Natural killer cell (primary cell): ENCODE data around the gene CD46. TPM values are rescaled to one million over a fixed set of nuclear protein-coding genes. Genes with fewer than 3 reads are reported as not detected.
A peak's percentile ranks its signal among the peaks of the same experiment; 100 is the strongest.

Source experiments
- ATAC-seq, 3 donors: fragments of 150-1000 bp in 2 of 3; fragments of 200-7000 bp in 1 of 3; cut with Tn5 transposase; 1 replicate in 1 of 3; 2 replicates in 2 of 3; pipeline ENCODE4 v1.10.0; 2021; ENCODE audit warnings: mild to moderate bottlenecking in 2 of 3, moderate library complexity in 2 of 3
- DNase-seq, 2 donors: peaks; one replicate each; pipeline versions ENCODE4 v3.0.0 to v3.0.0-alpha.2; 2013 to 2021; ENCODE audit warnings: mixed read lengths in 1 of 2
- H3K27ac ChIP-seq: one replicate; pipeline ENCODE4 v1.5.1; 2013; ENCODE audit warnings: mild to moderate bottlenecking, low read length
- H3K27me3 ChIP-seq: one replicate; pipeline ENCODE4 v1.6.1; 2013; ENCODE audit warnings: low read length; ENCODE audit not compliant: control insufficient read depth, insufficient read depth
- H3K36me3 ChIP-seq: one replicate; pipeline ENCODE4 v1.6.1; 2013; ENCODE audit warnings: low read length; ENCODE audit not compliant: control insufficient read depth, insufficient read depth
- H3K4me1 ChIP-seq: one replicate; pipeline ENCODE4 v1.6.1; 2013; ENCODE audit warnings: low read length; ENCODE audit not compliant: control insufficient read depth, insufficient read depth
- H3K4me3 ChIP-seq: one replicate; pipeline ENCODE4 v1.5.1; 2013; ENCODE audit warnings: low read length
- H3K9me3 ChIP-seq: one replicate; pipeline ENCODE4 v1.6.1; 2013; ENCODE audit warnings: low read length; ENCODE audit not compliant: control insufficient read depth, insufficient read depth
- H3K27ac Mint-ChIP-seq, 2 donors: one replicate each; pipeline ENCODE4 v1.8.0; 2022; ENCODE audit warnings: mild to moderate bottlenecking in 2 of 2, mixed read lengths in 2 of 2, moderate library complexity in 1 of 2
- H3K27me3 Mint-ChIP-seq, 2 donors: one replicate each; pipeline ENCODE4 v1.8.0; 2022; ENCODE audit warnings: low read depth in 2 of 2, mixed read lengths in 2 of 2
- H3K36me3 Mint-ChIP-seq: one replicate; pipeline ENCODE4 v1.8.0; 2022; ENCODE audit warnings: mixed read lengths
- H3K4me1 Mint-ChIP-seq, 2 donors: one replicate each; pipeline ENCODE4 v1.8.0; 2022; ENCODE audit warnings: mixed read lengths in 2 of 2
- H3K4me3 Mint-ChIP-seq: one replicate; pipeline ENCODE4 v1.8.0; 2022; ENCODE audit warnings: mild to moderate bottlenecking, moderate library complexity, mixed read lengths
- H3K9me3 Mint-ChIP-seq, 2 donors: one replicate each; pipeline ENCODE4 v1.8.0; 2022; ENCODE audit warnings: mixed read lengths in 2 of 2
- WGBS: methylation state at CpG from one replicate; pipeline ENCODE4 v1.1.7; 2013; ENCODE audit warnings: missing lambda C conversion rate; ENCODE audit not compliant: insufficient coverage; 5-methylcytosine and 5-hydroxymethylcytosine counted together
- intact Hi-C: fragments of 100-400 bp; cut with micrococcal nuclease; formaldehyde crosslinking; loops from one replicate; pipeline ENCODE4 v1.14.2; 2022
- total RNA-seq, 4 donors: library from RNA; stranded (reverse); fragments of 120-200 nt in 1 of 4; gene quantifications; one replicate each; pipeline versions ENCODE4 v1.2.3 to v1.2.4, GENCODE V29; 2013 to 2022
- TF ChIP-seq, protein P1 (sequence below): fragments of 200-600 bp; IDR thresholded peaks from one replicate; pipeline ENCODE4 v1.8.0; 2022; ENCODE audit warnings: antibody characterized with exemption

Gene CD46
- total RNA-seq, 3 donors from 2014 or later (not counting 1 experiment from before 2014, with no cell fraction given): 110 to 126 (median 124) TPM

DNA sequence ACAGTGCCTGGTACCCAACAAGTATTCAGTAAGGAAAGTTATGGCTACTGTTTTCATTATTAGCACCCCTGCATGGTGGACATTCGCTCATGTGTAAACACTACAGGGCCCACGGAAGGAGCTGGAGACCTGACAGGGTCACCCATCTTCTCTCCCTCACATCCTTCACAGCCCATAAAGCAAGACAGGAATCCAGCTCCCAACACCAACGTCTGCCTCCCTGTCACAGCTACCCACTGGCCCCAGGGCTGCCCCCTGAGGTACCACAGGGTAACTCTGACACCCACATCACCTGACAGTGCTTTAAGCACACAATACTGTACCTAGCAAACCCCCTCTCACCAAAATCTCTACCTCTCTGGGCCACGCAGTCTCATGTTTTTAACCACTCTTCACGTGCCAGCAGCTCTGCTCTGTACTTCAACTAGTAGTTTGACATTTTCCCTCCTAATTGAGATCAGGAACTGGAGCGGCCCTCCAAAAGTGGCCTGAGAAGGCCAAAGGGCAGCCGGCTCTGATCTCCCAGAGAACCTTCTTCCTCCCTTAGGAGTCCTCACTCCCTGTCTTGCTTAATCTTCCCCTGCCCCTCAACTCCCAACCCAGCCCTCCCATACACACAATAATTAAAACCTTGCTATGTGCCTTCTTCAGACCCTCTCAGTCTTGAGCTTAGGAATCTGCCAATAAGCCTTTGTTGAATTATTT lies 82.3 kb downstream of the CD46 start:
- Mint-ChIP-seq H3K27me3 (no peaks in the 10 kb centered on the region), H3K9me3 (no peaks in the 10 kb centered on the region), H3K27ac (peak overlapping the region; percentile 99), H3K36me3 (no peaks in the 10 kb centered on the region), H3K4me1 (peaks cover 87 to 92% of the 10 kb centered on the region in 2 donors), H3K4me3 (no peak overlapping the region)
- TF ChIP-seq, protein P1, sequence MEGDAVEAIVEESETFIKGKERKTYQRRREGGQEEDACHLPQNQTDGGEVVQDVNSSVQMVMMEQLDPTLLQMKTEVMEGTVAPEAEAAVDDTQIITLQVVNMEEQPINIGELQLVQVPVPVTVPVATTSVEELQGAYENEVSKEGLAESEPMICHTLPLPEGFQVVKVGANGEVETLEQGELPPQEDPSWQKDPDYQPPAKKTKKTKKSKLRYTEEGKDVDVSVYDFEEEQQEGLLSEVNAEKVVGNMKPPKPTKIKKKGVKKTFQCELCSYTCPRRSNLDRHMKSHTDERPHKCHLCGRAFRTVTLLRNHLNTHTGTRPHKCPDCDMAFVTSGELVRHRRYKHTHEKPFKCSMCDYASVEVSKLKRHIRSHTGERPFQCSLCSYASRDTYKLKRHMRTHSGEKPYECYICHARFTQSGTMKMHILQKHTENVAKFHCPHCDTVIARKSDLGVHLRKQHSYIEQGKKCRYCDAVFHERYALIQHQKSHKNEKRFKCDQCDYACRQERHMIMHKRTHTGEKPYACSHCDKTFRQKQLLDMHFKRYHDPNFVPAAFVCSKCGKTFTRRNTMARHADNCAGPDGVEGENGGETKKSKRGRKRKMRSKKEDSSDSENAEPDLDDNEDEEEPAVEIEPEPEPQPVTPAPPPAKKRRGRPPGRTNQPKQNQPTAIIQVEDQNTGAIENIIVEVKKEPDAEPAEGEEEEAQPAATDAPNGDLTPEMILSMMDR: no peak
- ATAC-seq: no peak
- Histone ChIP-seq H3K27me3 (no peaks in the 10 kb centered on the region), H3K9me3 (no peaks in the 10 kb centered on the region), H3K36me3 (peaks cover 4% of the 10 kb centered on the region), H3K27ac (no peak overlapping the region), H3K4me1 (peaks cover 38% of the 10 kb centered on the region), H3K4me3 (no peak overlapping the region)
- DNase-seq: no peak
- intact Hi-C loops: no loop called here
- WGBS: 92% methylated on average over 7 of the region's 7 CpGs

GRCh38 chr1:207835958-207836357 lies 84.1 kb downstream of the CD46 start:
- no peaks in the 10 kb centered on the region for H3K36me3 Mint-ChIP-seq
- H3K9me3 ChIP-seq: no peaks in the 10 kb centered on the region
- WGBS: 92% methylated on average over 6 of the region's 6 CpGs
- no peak overlapping the region for H3K4me3 Mint-ChIP-seq
- ATAC-seq (no peak), DNase-seq (no peak)
- peaks cover 4% of the 10 kb centered on the region for H3K36me3 ChIP-seq
- TF ChIP-seq, protein P1: no peak
- peaks cover 79 to 83% of the 10 kb centered on the region in 2 donors for H3K4me1 Mint-ChIP-seq
- intact Hi-C loops: no loop called here
- H3K27ac ChIP-seq: no peak overlapping the region
- H3K4me3 ChIP-seq: no peak overlapping the region
- no peaks in the 10 kb centered on the region for H3K9me3 Mint-ChIP-seq
- no peaks in the 10 kb centered on the region for H3K27me3 Mint-ChIP-seq
- H3K27ac Mint-ChIP-seq: peak overlapping the region; percentile 99
- H3K4me1 ChIP-seq: peaks cover 37% of the 10 kb centered on the region
- no peaks in the 10 kb centered on the region for H3K27me3 ChIP-seq

DNA sequence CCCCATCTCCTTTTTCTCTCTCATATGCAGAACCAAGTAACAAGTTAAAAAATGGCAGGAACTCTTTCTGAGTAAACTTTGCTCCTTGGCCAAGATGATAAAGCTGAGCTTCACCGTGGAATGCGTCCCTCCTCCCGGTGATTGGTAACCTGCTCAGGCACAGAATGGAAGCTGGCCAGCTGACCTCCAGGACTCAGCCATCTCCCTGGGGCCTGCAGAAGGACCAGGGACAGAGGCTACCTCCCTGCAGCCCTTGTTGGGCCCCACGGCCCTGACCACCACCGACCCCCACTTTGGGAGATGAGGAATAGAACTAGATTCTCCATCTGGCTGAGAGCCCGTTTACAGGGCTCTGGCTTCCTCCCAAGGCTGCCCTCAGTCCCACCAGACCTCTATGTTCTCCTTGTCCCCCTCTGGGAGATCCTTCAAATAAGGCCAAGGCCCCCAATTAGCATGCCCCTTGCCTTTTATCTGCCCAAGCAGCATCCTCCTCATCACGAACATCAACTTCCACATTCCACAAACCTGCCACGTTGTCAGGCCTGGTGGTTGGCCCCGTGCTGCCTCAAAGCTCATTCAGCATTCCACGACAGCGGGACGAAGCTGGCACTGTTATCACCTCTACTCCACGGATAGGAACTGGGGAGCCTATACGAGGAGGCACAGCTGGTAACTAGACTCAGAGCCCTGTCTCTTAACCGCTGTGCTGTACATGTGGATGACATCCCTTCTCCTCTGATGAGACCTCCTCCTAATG lies 84.9 kb downstream of the CD46 start:
- no peak for ATAC-seq
- 85% methylated on average over 15 of the region's 15 CpGs for WGBS
- Histone ChIP-seq H3K4me3 (no peak overlapping the region), H3K4me1 (peaks cover 34% of the 10 kb centered on the region), H3K36me3 (peaks cover 4% of the 10 kb centered on the region), H3K27me3 (no peaks in the 10 kb centered on the region), H3K9me3 (no peaks in the 10 kb centered on the region), H3K27ac (no peak overlapping the region)
- Mint-ChIP-seq H3K36me3 (no peaks in the 10 kb centered on the region), H3K27me3 (no peaks in the 10 kb centered on the region), H3K4me3 (no peak overlapping the region), H3K27ac (peak overlapping the region; percentile 99), H3K4me1 (peaks cover 73 to 79% of the 10 kb centered on the region in 2 donors), H3K9me3 (no peaks in the 10 kb centered on the region)
- DNase-seq: no peak
- intact Hi-C loops: no loop called here
- TF ChIP-seq, protein P1: no peak
